Astrocyte (in vitro differentiated cells and primary cell): ENCODE results near the gene CNTNAP4. TPM values are rescaled to one million over a fixed set of nuclear protein-coding genes. Genes with fewer than 3 reads are reported as not detected.

Source experiments
- DNase-seq: peaks from one replicate; pipeline ENCODE4 v3.0.0-alpha.2; 2010; ENCODE audit warnings: low read depth
- FAIRE-seq: peaks from 2 replicates; lab custom pipeline; 2011; peaks lifted over from hg19 to GRCh38; lab: Jason Lieb, UNC
- H2AFZ ChIP-seq: 2 replicates; pipeline ENCODE4 v1.6.0; 2012; ENCODE audit warnings: low read depth, low read length, inconsistent platforms
- H3K27ac ChIP-seq: 2 replicates; pipeline ENCODE4 v1.5.1; 2011; ENCODE audit warnings: low read depth, low read length, inconsistent platforms
- H3K27me3 ChIP-seq: 2 replicates; pipeline ENCODE4 v1.6.0; 2011; ENCODE audit warnings: low read length, inconsistent platforms; ENCODE audit not compliant: insufficient read depth
- H3K36me3 ChIP-seq: 2 replicates; pipeline ENCODE4 v1.5.1; 2011; ENCODE audit warnings: low read length, inconsistent platforms; ENCODE audit not compliant: insufficient read depth
- H3K4me1 ChIP-seq: 2 replicates; pipeline ENCODE4 v1.5.1; 2011; ENCODE audit warnings: low read length, inconsistent platforms; ENCODE audit not compliant: insufficient read depth
- H3K4me2 ChIP-seq: 2 replicates; pipeline ENCODE4 v1.6.0; 2012; ENCODE audit warnings: low read length, inconsistent platforms
- H3K4me3 ChIP-seq: 2 replicates; pipeline ENCODE4 v1.5.1; 2011; ENCODE audit warnings: low read depth, mild to moderate bottlenecking, low read length, inconsistent platforms; ENCODE audit not compliant: insufficient read depth
- H3K79me2 ChIP-seq: 2 replicates; pipeline ENCODE4 v1.6.0; 2012; ENCODE audit warnings: mild to moderate bottlenecking, low read length, inconsistent platforms; ENCODE audit not compliant: insufficient read depth
- H3K9ac ChIP-seq: 2 replicates; pipeline ENCODE4 v1.6.0; 2012; ENCODE audit warnings: mild to moderate bottlenecking, low read length, inconsistent platforms
- H3K9me3 ChIP-seq: 2 replicates; pipeline ENCODE4 v1.5.1; 2012; ENCODE audit warnings: low read depth, mild to moderate bottlenecking, low read length, inconsistent platforms; ENCODE audit not compliant: insufficient read depth
- H4K20me1 ChIP-seq: 2 replicates; pipeline ENCODE4 v1.6.0; 2012; ENCODE audit warnings: low read length, inconsistent platforms; ENCODE audit not compliant: insufficient read depth
- H3K27ac Mint-ChIP-seq: one replicate; pipeline ENCODE4 v1.8.0; 2021; ENCODE audit warnings: mild to moderate bottlenecking, mixed read lengths; ENCODE audit not compliant: unreplicated experiment
- H3K27me3 Mint-ChIP-seq: one replicate; pipeline ENCODE4 v1.8.0; 2021; ENCODE audit warnings: low read depth, mixed read lengths; ENCODE audit not compliant: unreplicated experiment
- H3K36me3 Mint-ChIP-seq: one replicate; pipeline ENCODE4 v1.8.0; 2021; ENCODE audit warnings: low read depth, mixed read lengths; ENCODE audit not compliant: unreplicated experiment
- H3K4me1 Mint-ChIP-seq: one replicate; pipeline ENCODE4 v1.8.0; 2021; ENCODE audit warnings: low read depth, mixed read lengths; ENCODE audit not compliant: unreplicated experiment
- H3K4me3 Mint-ChIP-seq: one replicate; pipeline ENCODE4 v1.8.0; 2021; ENCODE audit warnings: mild to moderate bottlenecking, moderate library complexity, mixed read lengths; ENCODE audit not compliant: unreplicated experiment
- H3K9me3 Mint-ChIP-seq: one replicate; pipeline ENCODE4 v1.8.0; 2021; ENCODE audit warnings: mild to moderate bottlenecking, mixed read lengths; ENCODE audit not compliant: unreplicated experiment
- CTCF ChIP-seq: IDR thresholded peaks from 2 replicates; pipeline ENCODE4 v1.5.1; 2011; ENCODE audit warnings: low read depth, mild to moderate bottlenecking, inconsistent platforms, low read length, moderate library complexity; ENCODE audit not compliant: insufficient read depth
- EZH2 ChIP-seq: IDR thresholded peaks from 2 replicates; pipeline ENCODE4 v1.6.1; 2012; ENCODE audit warnings: mild to moderate bottlenecking, low read length, inconsistent platforms; ENCODE audit not compliant: insufficient read depth
- total RNA-seq: library from RNA; stranded (reverse); gene quantifications from 2 replicates; pipeline ENCODE4 v1.2.1, GENCODE V29; 2021

The CNTNAP4 gene
- total RNA-seq, 1 donor from 2014 or later = not detected

- Histone ChIP-seq H3K9ac (no peak overlapping the region), H2AFZ (no peak overlapping the region), H3K36me3 (no peaks in the 10 kb centered on the region), H3K27me3 (no peaks in the 10 kb centered on the region), H3K27ac (no peak overlapping the region), H3K79me2 (no peaks in the 10 kb centered on the region), H4K20me1 (no peaks in the 10 kb centered on the region), H3K4me3 (no peak overlapping the region), H3K4me2 (no peak overlapping the region), H3K9me3 (peaks cover 3% of the 10 kb centered on the region), H3K4me1 (no peaks in the 10 kb centered on the region)
- DNase-seq = no peak
- H3K27me3 Mint-ChIP-seq = no peaks in the 10 kb centered on the region
- no peak overlapping the region for H3K4me3 Mint-ChIP-seq
- TF ChIP-seq EZH2 (no peak), CTCF (peak; percentile 50)
- H3K36me3 Mint-ChIP-seq = no peaks in the 10 kb centered on the region
- FAIRE-seq = no peak
- H3K27ac Mint-ChIP-seq = no peak overlapping the region
- H3K9me3 Mint-ChIP-seq = peaks cover 5% of the 10 kb centered on the region
- H3K4me1 Mint-ChIP-seq = peaks cover 2% of the 10 kb centered on the region
Observed at GRCh38 chr16:76265434-76266045, 11.7 kb upstream of the CNTNAP4 start.

GRCh38 chr16:76268824-76269223, 8.4 kb upstream of the CNTNAP4 start:
- no peaks in the 10 kb centered on the region for H4K20me1 ChIP-seq
- FAIRE-seq = no peak

More at GRCh38 chr16:76268824-76269223, 8.4 kb upstream of the CNTNAP4 start:
- H3K27me3 Mint-ChIP-seq = no peaks in the 10 kb centered on the region
- Histone ChIP-seq H3K9ac (no peak overlapping the region), H3K79me2 (no peaks in the 10 kb centered on the region), H3K27ac (no peak overlapping the region), H2AFZ (no peak overlapping the region), H3K4me1 (no peaks in the 10 kb centered on the region), H3K4me3 (no peak overlapping the region), H3K36me3 (no peaks in the 10 kb centered on the region), H3K27me3 (no peaks in the 10 kb centered on the region), H3K4me2 (no peak overlapping the region), H3K9me3 (no peaks in the 10 kb centered on the region)
- no peak overlapping the region for H3K4me3 Mint-ChIP-seq
- DNase-seq = no peak
- H3K27ac Mint-ChIP-seq = peak overlapping the region; percentile 22
- H3K4me1 Mint-ChIP-seq = peaks cover 2% of the 10 kb centered on the region
- no peaks in the 10 kb centered on the region for H3K36me3 Mint-ChIP-seq
- H3K9me3 Mint-ChIP-seq = peaks cover 2% of the 10 kb centered on the region
- TF ChIP-seq EZH2 = no peak
- TF ChIP-seq CTCF = no peak
